AG04450 (cell line): ENCODE results near the gene EPB42. TPM values are rescaled to one million over a fixed set of nuclear protein-coding genes. Genes with fewer than 3 reads are reported as not detected.

ENCODE experiments used
- CTCF ChIA-PET: fragments of 300-600, 350-600 bp; formaldehyde crosslinking; extraction: SDS; loops from one replicate; lab custom pipeline; 2022; ENCODE audit warnings: antibody characterized with exemption, inconsistent platforms; lab: Charles Lee
- POLR2A ChIA-PET: fragments of 350-600 bp; formaldehyde crosslinking; extraction: SDS; loops from one replicate; lab custom pipeline; 2021; ENCODE audit warnings: antibody characterized with exemption, inconsistent platforms; lab: Yijun Ruan, JAX
- DNase-seq: peaks from one replicate; pipeline ENCODE4 v3.0.0-alpha.2; 2011; ENCODE audit warnings: low read depth, low spot score
- H3K27ac ChIP-seq: one replicate; pipeline ENCODE4 v1.5.1; 2012; ENCODE audit warnings: low read depth, low read length, control low read depth
- H3K27me3 ChIP-seq: one replicate; pipeline ENCODE4 v1.6.0; 2012; ENCODE audit warnings: low read length; ENCODE audit not compliant: control insufficient read depth, insufficient read depth
- H3K4me3 ChIP-seq: 2 replicates; pipeline ENCODE4 v1.5.1; 2011; ENCODE audit warnings: mild to moderate bottlenecking, low read depth, low read length, control low read depth
- H3K9me3 ChIP-seq: 2 replicates; pipeline ENCODE4 v1.5.1; 2012; ENCODE audit warnings: low read length; ENCODE audit not compliant: control insufficient read depth, insufficient read depth
- CTCF ChIP-seq: IDR thresholded peaks from 2 replicates; pipeline ENCODE4 v1.5.1; 2011; ENCODE audit warnings: low read depth, low read length, control low read depth, inconsistent platforms
- polyA minus RNA-seq: library from RNA; depleted of rRNA, polyadenylated mRNA; stranded (reverse); fragments of >200 nt; gene quantifications from 2 replicates; pipeline ENCODE4 v1.2.3, GENCODE V29; 2011; rRNA and poly(A)+ RNA removed
- polyA plus RNA-seq: library from polyadenylated mRNA; depleted of rRNA; stranded (reverse); fragments of >200 nt; gene quantifications from 2 replicates; pipeline ENCODE4 v1.2.3, GENCODE V29; 2011; rRNA removed

The EPB42 gene
- not detected in 2 replicates for polyA plus RNA-seq
- polyA minus RNA-seq = not detected in 2 replicates

- CTCF ChIA-PET = interaction anchor here (0.6 kb wide), 1 partner anchor 16 kb away, joined by 3 read pairs; no protein-coding TSS in a partner anchor
- Histone ChIP-seq H3K4me3 (no peak within 1 kb of the TSS), H3K27me3 (peaks cover 15% of the 10 kb centered on the region), H3K9me3 (no peaks in the 10 kb centered on the region), H3K27ac (no peak within 1 kb of the TSS)
- no peak for DNase-seq
- POLR2A ChIA-PET = no interaction called here
- no peak for TF ChIP-seq CTCF
These were observed at the start of gene EPB42 for GRCh38 chr15:43220991-43221403. Gene EPB42, minus strand, starts transcription at chr15:43221018. Its CDS starts 193 bp downstream, at chr15:43220825.

- H3K27ac ChIP-seq = no peak overlapping the region
- POLR2A ChIA-PET = no interaction called here
- H3K4me3 ChIP-seq = no peak overlapping the region
- DNase-seq = no peak
- no peaks in the 10 kb centered on the region for H3K9me3 ChIP-seq
- CTCF ChIA-PET = interaction anchor here (0.6 kb wide), 1 partner anchor 48 kb away, joined by 3 read pairs; no protein-coding TSS in a partner anchor
- no peak for TF ChIP-seq CTCF
- H3K27me3 ChIP-seq = peaks cover 33% of the 10 kb centered on the region
These were observed 49.4 kb upstream of the EPB42 start for GRCh38 chr15:43270113-43270665.

- Histone ChIP-seq H3K27me3 (peaks cover 31% of the 10 kb centered on the region), H3K27ac (no peak overlapping the region), H3K4me3 (no peak overlapping the region), H3K9me3 (no peaks in the 10 kb centered on the region)
- ChIA-PET POLR2A (no interaction called here), CTCF (interaction anchor here (1.8 to 3.2 kb wide), 2 partner anchors 17 to 43 kb away, joined by 6 to 15 read pairs; no protein-coding TSS in a partner anchor)
- TF ChIP-seq CTCF = peak; percentile 24; the same call in 1 of the 2 replicates
- DNase-seq = no peak
These were observed 47.6 kb upstream of the EPB42 start for GRCh38 chr15:43268111-43269105.

GRCh38 chr15:43267439-43267838, 46.6 kb upstream of the EPB42 start:
- TF ChIP-seq CTCF = no peak
- ChIA-PET CTCF (interaction anchor here (1.8 to 3.2 kb wide), 2 partner anchors 18 to 42 kb away, joined by 6 to 15 read pairs; no protein-coding TSS in a partner anchor), POLR2A (no interaction called here)
- DNase-seq = no peak
- no peak overlapping the region for H3K27ac ChIP-seq
- H3K27me3 ChIP-seq = peaks cover 33% of the 10 kb centered on the region
- H3K9me3 ChIP-seq = no peaks in the 10 kb centered on the region
- no peak overlapping the region for H3K4me3 ChIP-seq
